HepG2 (cell line): ENCODE measurements around the gene MICALL2. TPM values are rescaled to one million over a fixed set of nuclear protein-coding genes. Genes with fewer than 3 reads are reported as not detected.
A peak's percentile ranks its signal among the peaks of the same experiment; 100 is the strongest.

Experiments
- ATAC-seq: fragments of 200-7000 bp; cut with Tn5 transposase; 3 replicates; pipeline ENCODE4 v1.9.1; 2020; ENCODE audit warnings: mild to moderate bottlenecking, moderate library complexity
- BruUV-seq: library from RNA; stranded (reverse); fragments of 400-500 nt; replicated peaks from 2 replicates; lab custom pipeline; 2021; lab: Mats Ljungman, UMichigan
- CTCF ChIA-PET: fragments of 300-600 bp; formaldehyde crosslinking; extraction: SDS; loops from one replicate; lab custom pipeline; 2021; ENCODE audit warnings: low total read pairs, inconsistent platforms, low intra/inter-chr PET ratio; lab: Yijun Ruan, JAX
- POLR2A ChIA-PET: fragments of 350-600 bp; sonication (Branson Sonifier 250); formaldehyde crosslinking; loops from one replicate; lab custom pipeline; 2020; ENCODE audit warnings: antibody characterized with exemption, inconsistent platforms; lab: Yijun Ruan, JAX
- DNase-seq: peaks from one replicate; pipeline ENCODE4 v3.0.0-alpha.2; 2015; ENCODE audit warnings: low spot score
- FAIRE-seq: peaks from 3 replicates; lab custom pipeline; 2011; peaks lifted over from hg19 to GRCh38; lab: Jason Lieb, UNC
- H2AFZ ChIP-seq: one replicate; pipeline ENCODE4 v1.6.1; 2011; ENCODE audit warnings: low read length, inconsistent platforms
- H3K27ac ChIP-seq: fragments of 300-600 bp; 3 replicates; pipeline ENCODE4 v1.8.0; 2011; ENCODE audit warnings: mixed run types, mild to moderate bottlenecking, mixed read lengths, low read length, inconsistent platforms; ENCODE audit not compliant: insufficient read depth; ENCODE audit errors: extremely low read length
- H3K27me3 ChIP-seq, 2 experiments: fragments of 200-600 bp in 1 of 2; 2 replicates in 1 of 2; 3 replicates in 1 of 2; pipeline versions ENCODE4 v1.6.0 to v1.8.0; 2011; ENCODE audit warnings: low read length in 2 of 2, mild to moderate bottlenecking in 2 of 2, moderate library complexity in 2 of 2, inconsistent platforms in 1 of 2; ENCODE audit not compliant: insufficient read depth in 2 of 2, control insufficient read depth in 1 of 2
- H3K36me3 ChIP-seq, 2 experiments: fragments of 200-600 bp in 1 of 2; replicated peaks in 1 of 2; 2 replicates in 1 of 2; 3 replicates in 1 of 2; pipeline versions ENCODE4 v1.5.1 to v1.8.0; 2011; ENCODE audit warnings: low read length in 2 of 2, inconsistent platforms in 1 of 2; ENCODE audit not compliant: insufficient read depth in 2 of 2, control insufficient read depth in 1 of 2
- H3K4me1 ChIP-seq: 2 replicates; pipeline ENCODE4 v1.5.1; 2012; ENCODE audit warnings: low read length, inconsistent platforms; ENCODE audit not compliant: insufficient read depth
- H3K4me2 ChIP-seq: 2 replicates; pipeline ENCODE4 v1.6.0; 2011; ENCODE audit warnings: low read depth, low read length, inconsistent platforms
- H3K4me3 ChIP-seq, 3 experiments: fragments of 200-600 bp in 1 of 3; sonication (generic), shearing (Covaris generic) in 1 of 3; replicated peaks in 1 of 3; 2 replicates each; pipeline ENCODE4 v1.5.1; 2011 to 2016; ENCODE audit warnings: low read length in 3 of 3, inconsistent platforms in 2 of 3, low read depth in 2 of 3, mild to moderate bottlenecking in 2 of 3, control low read depth in 1 of 3, mixed read lengths in 1 of 3; ENCODE audit not compliant: insufficient read depth in 1 of 3
- H3K79me2 ChIP-seq: one replicate; pipeline ENCODE4 v1.6.1; 2011; ENCODE audit warnings: low read length, inconsistent platforms; ENCODE audit not compliant: insufficient read depth
- H3K9ac ChIP-seq: 2 replicates; pipeline ENCODE4 v1.6.0; 2011; ENCODE audit warnings: mild to moderate bottlenecking, low read depth, low read length, inconsistent platforms; ENCODE audit not compliant: insufficient read depth
- H3K9me3 ChIP-seq: 2 replicates; pipeline ENCODE4 v1.5.1; 2012; ENCODE audit warnings: mild to moderate bottlenecking, low read length
- H4K20me1 ChIP-seq: 2 replicates; pipeline ENCODE4 v1.6.0; 2011; ENCODE audit warnings: inconsistent platforms, mild to moderate bottlenecking, low read length, moderate library complexity; ENCODE audit not compliant: insufficient read depth
- AFF4 ChIP-seq: sonication (generic); formaldehyde crosslinking; IDR thresholded peaks from 2 replicates; pipeline ENCODE4 v1.4.0; 2020; ENCODE audit warnings: missing genetic modification reagents
- ATF3 ChIP-seq: sonication (generic); formaldehyde crosslinking; IDR thresholded peaks from 2 replicates; pipeline ENCODE4 v1.4.0; 2020; ENCODE audit warnings: missing genetic modification reagents
- ATF4 ChIP-seq, 2 experiments: fragments of 450-650 bp in 1 of 2; sonication (generic) in 1 of 2; formaldehyde crosslinking; IDR thresholded peaks; 2 replicates each; pipeline versions ENCODE4 v1.5.0 to v1.8.0; 2020 to 2022; ENCODE audit warnings: mild to moderate bottlenecking in 1 of 2, missing genetic modification reagents in 1 of 2
- DRAP1 ChIP-seq: IDR thresholded peaks from 2 replicates; pipeline ENCODE4 v1.6.1; 2016; ENCODE audit warnings: missing genetic modification reagents, missing compliant biosample characterization
- KDM5A ChIP-seq: fragments of 200-600 bp; sonication (generic); IDR thresholded peaks from 2 replicates; pipeline ENCODE4 v1.7.0; 2018; ENCODE audit warnings: antibody characterized with exemption, mild to moderate bottlenecking, low read length, borderline replicate concordance
- KMT2B ChIP-seq: IDR thresholded peaks from 2 replicates; pipeline ENCODE4 v1.6.1; 2016; ENCODE audit warnings: missing genetic modification reagents, missing compliant biosample characterization
- LCORL ChIP-seq, 2 experiments: fragments of 450-650 bp in 1 of 2; sonication (generic) in 1 of 2; formaldehyde crosslinking in 1 of 2; IDR thresholded peaks; 2 replicates each; pipeline versions ENCODE4 v1.5.0 to v1.6.1; 2017 to 2020; ENCODE audit warnings: antibody characterized with exemption in 1 of 2, missing genetic modification reagents in 1 of 2
- MED1 ChIP-seq: sonication (generic); formaldehyde crosslinking; IDR thresholded peaks from 2 replicates; pipeline ENCODE4 v1.4.0; 2020; ENCODE audit warnings: missing genetic modification reagents
- RAD21 ChIP-seq: fragments of 450-650 bp; formaldehyde crosslinking; IDR thresholded peaks from 2 replicates; pipeline ENCODE4 v1.5.0; 2020; ENCODE audit warnings: mild to moderate bottlenecking
- SOX5 ChIP-seq: IDR thresholded peaks from 2 replicates; pipeline ENCODE4 v1.6.1; 2016; ENCODE audit warnings: borderline replicate concordance
- ZBTB38 ChIP-seq: sonication (generic); formaldehyde crosslinking; IDR thresholded peaks from 2 replicates; pipeline ENCODE4 v1.5.1; 2020; ENCODE audit warnings: mild to moderate bottlenecking, missing genetic modification reagents
- ZBTB7B ChIP-seq: sonication (generic); formaldehyde crosslinking; IDR thresholded peaks from 2 replicates; pipeline ENCODE4 v1.4.0; 2020; ENCODE audit warnings: missing genetic modification reagents
- ZIK1 ChIP-seq: sonication (generic); formaldehyde crosslinking; IDR thresholded peaks from 2 replicates; pipeline ENCODE4 v1.5.0; 2020; ENCODE audit warnings: mild to moderate bottlenecking, low read depth, missing genetic modification reagents, borderline replicate concordance
- ZNF326 ChIP-seq: sonication (generic); formaldehyde crosslinking; IDR thresholded peaks from 2 replicates; pipeline ENCODE4 v1.4.0; 2020; ENCODE audit warnings: missing genetic modification reagents, borderline replicate concordance
- ZNF563 ChIP-seq: sonication (generic); formaldehyde crosslinking; IDR thresholded peaks from 2 replicates; pipeline ENCODE4 v1.8.0; 2022; ENCODE audit warnings: mild to moderate bottlenecking, moderate library complexity, missing genetic modification reagents
- ZSCAN25 ChIP-seq: sonication (generic); formaldehyde crosslinking; IDR thresholded peaks from 2 replicates; pipeline ENCODE4 v1.8.0; 2022; ENCODE audit warnings: mild to moderate bottlenecking, missing genetic modification reagents
- WGBS: methylation state at CpG from one replicate; pipeline ENCODE4 v1.1.6; 2017; ENCODE audit warnings: low lambda C conversion rate; 5-methylcytosine and 5-hydroxymethylcytosine counted together
- in situ Hi-C: cut with HindIII; loops from 2 replicates; pipeline ENCODE4 v1.10.0; 2017; ENCODE audit warnings: low pct_unique_long_range_greater_than_20kb; ENCODE audit not compliant: extremely low pct_ligation_motif_present
- intact Hi-C: fragments of 100-400 bp; cut with micrococcal nuclease; formaldehyde crosslinking; loops from one replicate; pipeline ENCODE4 v1.10.0; 2022; ENCODE audit not compliant: unreplicated experiment
- polyA plus RNA-seq, 8 experiments: library from polyadenylated mRNA; depleted of rRNA in 3 of 8; stranded (reverse) in 7 of 8; unstranded in 1 of 8; fragments of >200 nt; fragmentation: Illumina TruSeq in 4 of 8; extraction: Trizol in 4 of 8; gene quantifications; 2 replicates each; pipeline versions ENCODE4 v1.2.1 to v1.2.3, GENCODE V29; 2011 to 2016; ENCODE audit warnings: low read depth in 4 of 8, missing spikeins in 1 of 8, mixed read lengths in 1 of 8; ENCODE audit not compliant: insufficient read depth in 1 of 8
- total RNA-seq, 5 experiments: library from RNA; depleted of rRNA; stranded (reverse); fragments of >200 nt; fragmentation: Illumina TruSeq; extraction: Trizol; gene quantifications; 2 replicates each; pipeline ENCODE4 v1.2.3, GENCODE V29; 2016; ENCODE audit warnings: low read depth in 1 of 5

The MICALL2 gene
- total and polyA plus RNA-seq, 2 of the 13 experiments (the other 11 are each of a cell fraction or from before 2014, with no cell fraction given) = 5.8 to 12.4 TPM

GRCh38 chr7:1473864-1474512, 14.7 kb upstream of the MICALL2 start (continued):
- TF ChIP-seq ATF3 (CRISPR knock-in tag) (no peak), ZBTB7B (CRISPR knock-in tag) (0 out of 2 replicates have a peak, but pooled peaks have one; percentile 18), RAD21 (peak; percentile 95), LCORL (IDR thresholded peaks at IDR 0.05) (no peak), LCORL (CRISPR knock-in tag; IDR thresholded peaks at IDR 0.05) (0 out of 2 replicates have a peak, but pooled peaks have one; percentile 40), ZNF563 (0 out of 2 replicates have a peak, but pooled peaks have one; percentile 51), SOX5 (CRISPR knock-in tag) (0 out of 2 replicates have a peak, but pooled peaks have one; percentile 15), ZBTB38 (CRISPR knock-in tag) (peak; percentile 99), DRAP1 (0 out of 2 replicates have a peak, but pooled peaks have one; percentile 19), ZNF326 (no peak), ZSCAN25 (CRISPR knock-in tag) (peak; percentile 65), MED1 (peak; percentile 41; the same call in 1 of the 2 replicates)
- TF ChIP-seq, all 625 proteins: peak for 138

GRCh38 chr7:1470901-1471300, 11.6 kb upstream of the MICALL2 start:
- WGBS = 93% methylated on average over 14 of the region's 21 CpGs
- BruUV-seq = no TSS peak
- Histone ChIP-seq H4K20me1 (no peaks in the 10 kb centered on the region), H3K27me3 (no peaks in the 10 kb centered on the region), H3K79me2 (no peaks in the 10 kb centered on the region), H3K4me1 (peaks cover 16% of the 10 kb centered on the region), H2AFZ (no peak overlapping the region), H3K36me3 (peaks cover 10 to 14% of the 10 kb centered on the region in 2 experiments; a peak in 3 of 5 replicates), H3K9ac (no peak overlapping the region), H3K4me2 (no peak overlapping the region), H3K4me3 (no peak overlapping the region), H3K27ac (no peak overlapping the region), H3K9me3 (no peaks in the 10 kb centered on the region)
- in situ Hi-C loops (no loop called here), intact Hi-C loops (no loop called here)
- ATAC-seq (no peak), FAIRE-seq (no peak), DNase-seq (no peak)
- POLR2A ChIA-PET = no interaction called here
- CTCF ChIA-PET = no interaction called here
- no peak for TF ChIP-seq AFF4
- TF ChIP-seq ATF4 (CRISPR knock-in tag; IDR thresholded peaks at IDR 0.05) = no peak
- no peak for TF ChIP-seq KDM5A
- TF ChIP-seq KMT2B = no peak
- no peak for TF ChIP-seq ZIK1
